ACC112 (cell line): ENCODE measurements around the gene NTPCR.
"Not testable (repeated sequence)": the region's sequence is repeated elsewhere in the genome, so short reads cannot be mapped to it uniquely, and the experiment has no call there.

Experiments
- H2AFZ ChIP-seq: fragments of 200-600 bp; sonication (generic); one replicate; pipeline ENCODE4 v1.6.0; 2017; ENCODE audit warnings: antibody characterized with exemption, low read length; ENCODE audit not compliant: unreplicated experiment
- H3K27ac ChIP-seq: fragments of 200-600 bp; sonication (generic); 2 replicates; pipeline ENCODE4 v1.5.1; 2014; ENCODE audit warnings: low read depth, mild to moderate bottlenecking, antibody characterized with exemption, low read length, moderate library complexity
- H3K27me3 ChIP-seq: fragments of 200-600 bp; sonication (generic); 2 replicates; pipeline ENCODE4 v1.6.1; 2014; ENCODE audit warnings: mild to moderate bottlenecking, antibody characterized with exemption, low read length, moderate library complexity, mixed read lengths; ENCODE audit not compliant: insufficient read depth
- H3K36me3 ChIP-seq: fragments of 200-600 bp; sonication (generic); 2 replicates; pipeline ENCODE4 v1.6.1; 2016; ENCODE audit warnings: mild to moderate bottlenecking, antibody characterized with exemption, low read length, moderate library complexity, mixed read lengths; ENCODE audit not compliant: insufficient read depth
- H3K4me1 ChIP-seq: fragments of 200-600 bp; sonication (generic); one replicate; pipeline ENCODE4 v1.6.1; 2016; ENCODE audit warnings: low read length, mixed read lengths; ENCODE audit not compliant: insufficient read depth, unreplicated experiment, control insufficient read depth
- H3K4me3 ChIP-seq: fragments of 200-600 bp; sonication (generic); 2 replicates; pipeline ENCODE4 v1.5.1; 2014; ENCODE audit warnings: mild to moderate bottlenecking, low read depth, low read length
- H3K79me2 ChIP-seq: fragments of 200-600 bp; sonication (generic); one replicate; pipeline ENCODE4 v1.6.0; 2016; ENCODE audit warnings: low read length; ENCODE audit not compliant: control insufficient read depth, unreplicated experiment, insufficient read depth

NTPCR gene

GRCh38 chr1:232911027-232911599 lies 39.3 kb upstream of the NTPCR start:
- H3K27ac ChIP-seq, result no peak overlapping the region
- H3K4me1 ChIP-seq, result no peaks in the 10 kb centered on the region
- H3K27me3 ChIP-seq, result peaks cover 15% of the 10 kb centered on the region
- no peak overlapping the region for H2AFZ ChIP-seq
- H3K36me3 ChIP-seq, result no peaks in the 10 kb centered on the region
- no peaks in the 10 kb centered on the region for H3K79me2 ChIP-seq
- no peak overlapping the region for H3K4me3 ChIP-seq

GRCh38 chr1:232912845-232913580 lies 37.4 kb upstream of the NTPCR start:
- no peaks in the 10 kb centered on the region for H3K79me2 ChIP-seq
- peaks cover 13% of the 10 kb centered on the region for H3K27me3 ChIP-seq
- H3K36me3 ChIP-seq, result no peaks in the 10 kb centered on the region
- H3K4me1 ChIP-seq, result no peaks in the 10 kb centered on the region
- no peak overlapping the region for H3K4me3 ChIP-seq
- no peak overlapping the region for H3K27ac ChIP-seq
- no peak overlapping the region for H2AFZ ChIP-seq

GRCh38 chr1:232914271-232914670 lies 36.1 kb upstream of the NTPCR start:
- not testable (repeated sequence) for H3K79me2 ChIP-seq, H3K36me3 ChIP-seq, H3K27ac ChIP-seq, H3K4me3 ChIP-seq, H2AFZ ChIP-seq, H3K4me1 ChIP-seq
- peaks cover 13% of the 10 kb centered on the region for H3K27me3 ChIP-seq

GRCh38 chr1:232915212-232915611 lies 35.2 kb upstream of the NTPCR start:
- no peaks in the 10 kb centered on the region for H3K36me3 ChIP-seq

GRCh38 chr1:232917053-232917452 lies 33.4 kb upstream of the NTPCR start:
- Histone ChIP-seq H3K4me3 (no peak overlapping the region), H3K27me3 (peaks cover 16% of the 10 kb centered on the region), H3K36me3 (no peaks in the 10 kb centered on the region), H3K79me2 (no peaks in the 10 kb centered on the region), H3K27ac (no peak overlapping the region), H2AFZ (no peak overlapping the region), H3K4me1 (no peaks in the 10 kb centered on the region)

More at GRCh38 chr1:232915212-232915611, 35.2 kb upstream of the NTPCR start:
- no peaks in the 10 kb centered on the region for H3K79me2 ChIP-seq
- peaks cover 14% of the 10 kb centered on the region for H3K27me3 ChIP-seq
- H3K4me3 ChIP-seq, result no peak overlapping the region
- no peaks in the 10 kb centered on the region for H3K4me1 ChIP-seq
- no peak overlapping the region for H2AFZ ChIP-seq
- no peak overlapping the region for H3K27ac ChIP-seq

- H3K27ac ChIP-seq, result no peak overlapping the region
- H3K36me3 ChIP-seq, result no peaks in the 10 kb centered on the region
- no peak overlapping the region for H2AFZ ChIP-seq
- no peaks in the 10 kb centered on the region for H3K79me2 ChIP-seq
- H3K4me3 ChIP-seq, result no peak overlapping the region
- H3K27me3 ChIP-seq, result peaks cover 12% of the 10 kb centered on the region
- no peaks in the 10 kb centered on the region for H3K4me1 ChIP-seq
These were observed 29.0 kb upstream of the NTPCR start for GRCh38 chr1:232921381-232921780.

GRCh38 chr1:232922485-232922884 lies 27.9 kb upstream of the NTPCR start:
- no peaks in the 10 kb centered on the region for H3K4me1 ChIP-seq
- no peak overlapping the region for H3K4me3 ChIP-seq
- no peaks in the 10 kb centered on the region for H3K36me3 ChIP-seq
- no peaks in the 10 kb centered on the region for H3K79me2 ChIP-seq
- H3K27ac ChIP-seq, result no peak overlapping the region
- H3K27me3 ChIP-seq, result peaks cover 10% of the 10 kb centered on the region
- H2AFZ ChIP-seq, result no peak overlapping the region

- Histone ChIP-seq H2AFZ (no peak overlapping the region), H3K27me3 (peaks cover 22% of the 10 kb centered on the region), H3K4me1 (no peaks in the 10 kb centered on the region), H3K79me2 (no peaks in the 10 kb centered on the region), H3K27ac (no peak overlapping the region), H3K4me3 (no peak overlapping the region), H3K36me3 (no peaks in the 10 kb centered on the region)
These were observed 26.5 kb upstream of the NTPCR start for GRCh38 chr1:232923739-232924386.

- Histone ChIP-seq H3K27ac (no peak overlapping the region), H3K27me3 (peaks cover 22% of the 10 kb centered on the region), H3K4me1 (no peaks in the 10 kb centered on the region), H3K36me3 (no peaks in the 10 kb centered on the region), H3K79me2 (no peaks in the 10 kb centered on the region), H2AFZ (no peak overlapping the region), H3K4me3 (no peak overlapping the region)
These were observed 25.5 kb upstream of the NTPCR start for GRCh38 chr1:232924874-232925273.

GRCh38 chr1:232925421-232926220 lies 24.8 kb upstream of the NTPCR start:
- H3K36me3 ChIP-seq, result no peaks in the 10 kb centered on the region
- no peaks in the 10 kb centered on the region for H3K79me2 ChIP-seq
- no peaks in the 10 kb centered on the region for H3K4me1 ChIP-seq
- no peak overlapping the region for H3K4me3 ChIP-seq
- peaks cover 20% of the 10 kb centered on the region; the same call in 1 of the 2 replicates for H3K27me3 ChIP-seq
- no peak overlapping the region for H2AFZ ChIP-seq
- H3K27ac ChIP-seq, result no peak overlapping the region
